ENCODE measurements around the gene TRIO. TPM values are rescaled to one million over a fixed set of nuclear protein-coding genes. Genes with fewer than 3 reads are reported as not detected.

TRIO gene
- total RNA-seq, 1 experiment from 2014 or later: 68.4 TPM

DNA sequence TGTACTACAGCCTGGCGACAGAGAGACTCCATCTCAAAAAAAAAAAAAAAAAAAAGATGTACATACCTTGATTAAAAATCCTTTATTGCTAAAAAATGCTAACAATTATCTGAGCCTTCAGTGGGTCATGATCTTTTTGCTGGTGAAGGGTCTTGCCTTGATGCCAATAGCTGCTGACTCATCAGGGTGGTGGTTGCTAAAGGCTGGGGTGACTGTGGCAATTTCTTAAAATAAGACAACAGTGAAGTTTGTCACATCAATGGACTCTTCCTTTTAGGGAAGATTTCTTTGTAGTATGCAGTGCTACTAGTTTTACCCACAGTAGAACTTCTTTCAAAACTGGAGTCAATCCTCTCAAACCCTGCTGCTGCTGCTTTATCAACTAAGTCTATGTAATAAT, 404.5 kb downstream of the TRIO start:
- no peaks in the 10 kb centered on the region for H3K36me3 ChIP-seq (ENCODE audit: control insufficient read depth in 1 of 2, insufficient read depth in 2 of 2, low read length in 2 of 2)
- ChIA-PET RAD21 (ENCODE audit: low non-redundant PET in 1 of 2, low total read pairs in 2 of 2, uncharacterized antibody in 2 of 2, unreplicated experiment in 2 of 2) (no interaction called here), POLR2A (no interaction called here), CTCF (no interaction called here)
- ATAC-seq: no peak
- no peak overlapping the region for H3K4me3 ChIP-seq (replicated peaks in 1 of 2; ENCODE audit: low read depth in 1 of 2, low read length in 2 of 2)
- no peaks in the 10 kb centered on the region for H3K4me1 ChIP-seq (ENCODE audit: control insufficient read depth in 1 of 2, insufficient read depth in 2 of 2, low read length in 2 of 2)
- intact Hi-C loops (cut with micrococcal nuclease): no loop called here
- TF ChIP-seq, protein P1, sequence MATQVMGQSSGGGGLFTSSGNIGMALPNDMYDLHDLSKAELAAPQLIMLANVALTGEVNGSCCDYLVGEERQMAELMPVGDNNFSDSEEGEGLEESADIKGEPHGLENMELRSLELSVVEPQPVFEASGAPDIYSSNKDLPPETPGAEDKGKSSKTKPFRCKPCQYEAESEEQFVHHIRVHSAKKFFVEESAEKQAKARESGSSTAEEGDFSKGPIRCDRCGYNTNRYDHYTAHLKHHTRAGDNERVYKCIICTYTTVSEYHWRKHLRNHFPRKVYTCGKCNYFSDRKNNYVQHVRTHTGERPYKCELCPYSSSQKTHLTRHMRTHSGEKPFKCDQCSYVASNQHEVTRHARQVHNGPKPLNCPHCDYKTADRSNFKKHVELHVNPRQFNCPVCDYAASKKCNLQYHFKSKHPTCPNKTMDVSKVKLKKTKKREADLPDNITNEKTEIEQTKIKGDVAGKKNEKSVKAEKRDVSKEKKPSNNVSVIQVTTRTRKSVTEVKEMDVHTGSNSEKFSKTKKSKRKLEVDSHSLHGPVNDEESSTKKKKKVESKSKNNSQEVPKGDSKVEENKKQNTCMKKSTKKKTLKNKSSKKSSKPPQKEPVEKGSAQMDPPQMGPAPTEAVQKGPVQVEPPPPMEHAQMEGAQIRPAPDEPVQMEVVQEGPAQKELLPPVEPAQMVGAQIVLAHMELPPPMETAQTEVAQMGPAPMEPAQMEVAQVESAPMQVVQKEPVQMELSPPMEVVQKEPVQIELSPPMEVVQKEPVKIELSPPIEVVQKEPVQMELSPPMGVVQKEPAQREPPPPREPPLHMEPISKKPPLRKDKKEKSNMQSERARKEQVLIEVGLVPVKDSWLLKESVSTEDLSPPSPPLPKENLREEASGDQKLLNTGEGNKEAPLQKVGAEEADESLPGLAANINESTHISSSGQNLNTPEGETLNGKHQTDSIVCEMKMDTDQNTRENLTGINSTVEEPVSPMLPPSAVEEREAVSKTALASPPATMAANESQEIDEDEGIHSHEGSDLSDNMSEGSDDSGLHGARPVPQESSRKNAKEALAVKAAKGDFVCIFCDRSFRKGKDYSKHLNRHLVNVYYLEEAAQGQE (IDR thresholded peaks at IDR 0.05; ENCODE audit: low read depth): no peak
- H3K9ac ChIP-seq (ENCODE audit: low read length): no peak overlapping the region
- no peak overlapping the region for H2AFZ ChIP-seq (ENCODE audit: low read depth, low read length, poor library complexity, severe bottlenecking)
- H3K4me2 ChIP-seq (ENCODE audit: low read length): no peak overlapping the region
- no peaks in the 10 kb centered on the region for H3K9me2 ChIP-seq (ENCODE audit: insufficient read depth)
- no peak overlapping the region for H3K27ac ChIP-seq (ENCODE audit: low read depth, low read length)
- no peak for DNase-seq (ENCODE audit: low read depth, low spot score)
- no peaks in the 10 kb centered on the region for H3K79me2 ChIP-seq (ENCODE audit: insufficient read depth, low read length)
- BruUV-seq (replicated peaks): no TSS peak
- H4K20me1 ChIP-seq (ENCODE audit: insufficient read depth): no peaks in the 10 kb centered on the region
- H3K27me3 ChIP-seq (ENCODE audit: insufficient read depth, low read length): peaks cover 26% of the 10 kb centered on the region; the same call in 1 of the 2 replicates
- H3K9me3 ChIP-seq (ENCODE audit: control insufficient read depth in 1 of 2, insufficient read depth in 1 of 2, low read depth in 1 of 2, low read length in 2 of 2): no peaks in the 10 kb centered on the region

DNA sequence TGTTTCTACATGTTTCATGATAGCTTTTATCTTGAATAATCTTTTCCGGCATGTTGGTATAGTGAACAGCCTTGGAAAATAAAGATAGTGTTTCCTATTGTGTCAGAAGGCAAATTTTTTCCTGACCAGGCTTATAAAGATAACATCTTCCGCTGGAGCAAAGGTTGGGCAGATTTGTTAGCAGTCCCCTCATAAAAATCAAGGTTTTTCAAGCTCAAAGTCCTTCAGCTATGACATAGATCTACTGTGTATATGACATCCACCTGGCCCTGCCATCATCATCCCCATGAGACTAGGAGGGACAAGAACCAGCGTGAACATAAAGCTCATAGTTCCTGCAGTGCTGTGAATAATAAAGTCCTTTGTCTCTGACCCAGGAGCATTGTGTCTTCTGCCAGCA, 408.1 kb downstream of the TRIO start:
- Histone ChIP-seq H3K4me3 (replicated peaks in 1 of 2; ENCODE audit: low read depth in 1 of 2, low read length in 2 of 2) (no peak overlapping the region), H3K27ac (ENCODE audit: low read depth, low read length) (no peak overlapping the region), H3K9ac (ENCODE audit: low read length) (no peak overlapping the region), H3K4me2 (ENCODE audit: low read length) (no peak overlapping the region), H2AFZ (ENCODE audit: low read depth, low read length, poor library complexity, severe bottlenecking) (no peak overlapping the region), H3K9me3 (ENCODE audit: control insufficient read depth in 1 of 2, insufficient read depth in 1 of 2, low read depth in 1 of 2, low read length in 2 of 2) (no peaks in the 10 kb centered on the region), H3K79me2 (ENCODE audit: insufficient read depth, low read length) (no peaks in the 10 kb centered on the region), H3K36me3 (ENCODE audit: control insufficient read depth in 1 of 2, insufficient read depth in 2 of 2, low read length in 2 of 2) (no peaks in the 10 kb centered on the region), H3K9me2 (ENCODE audit: insufficient read depth) (no peaks in the 10 kb centered on the region), H3K27me3 (ENCODE audit: insufficient read depth, low read length) (peaks cover 18% of the 10 kb centered on the region; the same call in 1 of the 2 replicates), H3K4me1 (ENCODE audit: control insufficient read depth in 1 of 2, insufficient read depth in 2 of 2, low read length in 2 of 2) (no peaks in the 10 kb centered on the region), H4K20me1 (ENCODE audit: insufficient read depth) (no peaks in the 10 kb centered on the region)
- TF ChIP-seq SIN3A (IDR thresholded peaks at IDR 0.05; ENCODE audit: low read depth) (no peak), SRF (IDR thresholded peaks at IDR 0.05; ENCODE audit: low read depth) (no peak)
- POLR2A ChIA-PET: no interaction called here
- no TSS peak for BruUV-seq (replicated peaks)
- CTCF ChIA-PET: no interaction called here
- RAD21 ChIA-PET (ENCODE audit: low non-redundant PET in 1 of 2, low total read pairs in 2 of 2, uncharacterized antibody in 2 of 2, unreplicated experiment in 2 of 2): no interaction called here
- ATAC-seq (no peak), DNase-seq (ENCODE audit: low read depth, low spot score) (no peak)
- intact Hi-C loops (cut with micrococcal nuclease): no loop called here

Data from HCT116 (cell line).